Ishikawa (cell line): ENCODE data around the gene PCK1.

Source experiments
- TAF1 ChIP-seq: IDR thresholded peaks from 2 replicates; pipeline ENCODE4 v1.6.1; 2012; ENCODE audit warnings: low read depth, mild to moderate bottlenecking
- TF ChIP-seq, protein P1 (sequence below): IDR thresholded peaks from 2 replicates; pipeline ENCODE4 v1.6.1; 2012
- TF ChIP-seq, protein P2 (sequence below): IDR thresholded peaks from 2 replicates; pipeline ENCODE4 v1.6.1; 2012; ENCODE audit warnings: low read depth, mild to moderate bottlenecking

- TF ChIP-seq, protein P1, sequence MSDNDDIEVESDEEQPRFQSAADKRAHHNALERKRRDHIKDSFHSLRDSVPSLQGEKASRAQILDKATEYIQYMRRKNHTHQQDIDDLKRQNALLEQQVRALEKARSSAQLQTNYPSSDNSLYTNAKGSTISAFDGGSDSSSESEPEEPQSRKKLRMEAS = no peak
- TF ChIP-seq, protein P2, sequence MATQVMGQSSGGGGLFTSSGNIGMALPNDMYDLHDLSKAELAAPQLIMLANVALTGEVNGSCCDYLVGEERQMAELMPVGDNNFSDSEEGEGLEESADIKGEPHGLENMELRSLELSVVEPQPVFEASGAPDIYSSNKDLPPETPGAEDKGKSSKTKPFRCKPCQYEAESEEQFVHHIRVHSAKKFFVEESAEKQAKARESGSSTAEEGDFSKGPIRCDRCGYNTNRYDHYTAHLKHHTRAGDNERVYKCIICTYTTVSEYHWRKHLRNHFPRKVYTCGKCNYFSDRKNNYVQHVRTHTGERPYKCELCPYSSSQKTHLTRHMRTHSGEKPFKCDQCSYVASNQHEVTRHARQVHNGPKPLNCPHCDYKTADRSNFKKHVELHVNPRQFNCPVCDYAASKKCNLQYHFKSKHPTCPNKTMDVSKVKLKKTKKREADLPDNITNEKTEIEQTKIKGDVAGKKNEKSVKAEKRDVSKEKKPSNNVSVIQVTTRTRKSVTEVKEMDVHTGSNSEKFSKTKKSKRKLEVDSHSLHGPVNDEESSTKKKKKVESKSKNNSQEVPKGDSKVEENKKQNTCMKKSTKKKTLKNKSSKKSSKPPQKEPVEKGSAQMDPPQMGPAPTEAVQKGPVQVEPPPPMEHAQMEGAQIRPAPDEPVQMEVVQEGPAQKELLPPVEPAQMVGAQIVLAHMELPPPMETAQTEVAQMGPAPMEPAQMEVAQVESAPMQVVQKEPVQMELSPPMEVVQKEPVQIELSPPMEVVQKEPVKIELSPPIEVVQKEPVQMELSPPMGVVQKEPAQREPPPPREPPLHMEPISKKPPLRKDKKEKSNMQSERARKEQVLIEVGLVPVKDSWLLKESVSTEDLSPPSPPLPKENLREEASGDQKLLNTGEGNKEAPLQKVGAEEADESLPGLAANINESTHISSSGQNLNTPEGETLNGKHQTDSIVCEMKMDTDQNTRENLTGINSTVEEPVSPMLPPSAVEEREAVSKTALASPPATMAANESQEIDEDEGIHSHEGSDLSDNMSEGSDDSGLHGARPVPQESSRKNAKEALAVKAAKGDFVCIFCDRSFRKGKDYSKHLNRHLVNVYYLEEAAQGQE = no peak
- no peak for TF ChIP-seq TAF1
Measured at GRCh38 chr20:57574954-57575353, 14.0 kb downstream of the PCK1 start.
